BLaER1 treated with 17β-estradiol and CSF1 and Interleukin-3, amounts not matched to agents 10 nM and 100 nM (cell line): ENCODE results near the gene DDX20.
A peak's percentile ranks its signal among the peaks of the same experiment; 100 is the strongest.
"Not testable (repeated sequence)": the region's sequence is repeated elsewhere in the genome, so short reads cannot be mapped to it uniquely, and the experiment has no call there.

Experiments
- H3K27ac ChIP-seq, 11 experiments: shearing (Covaris generic); formaldehyde crosslinking; 2 replicates each; pipeline ENCODE4 v1.8.1; 2022
- H3K27me3 ChIP-seq, 11 experiments: shearing (Covaris generic); formaldehyde crosslinking; 2 replicates each; pipeline ENCODE4 v1.8.1; 2022
- H3K36me3 ChIP-seq, 11 experiments: shearing (Covaris generic); formaldehyde crosslinking; 2 replicates each; pipeline ENCODE4 v1.8.1; 2022
- H3K4me1 ChIP-seq, 10 experiments: shearing (Covaris generic); formaldehyde crosslinking; 2 replicates each; pipeline ENCODE4 v1.8.1; 2022
- H3K4me2 ChIP-seq, 11 experiments: shearing (Covaris generic); formaldehyde crosslinking; 2 replicates each; pipeline ENCODE4 v1.8.1; 2022
- H3K4me3 ChIP-seq, 10 experiments: shearing (Covaris generic); formaldehyde crosslinking; 2 replicates each; pipeline ENCODE4 v1.8.1; 2022
- H3K9ac ChIP-seq, 11 experiments: shearing (Covaris generic); formaldehyde crosslinking; 2 replicates each; pipeline ENCODE4 v1.8.1; 2022
- H3K9me3 ChIP-seq, 11 experiments: shearing (Covaris generic); formaldehyde crosslinking; replicated peaks in 1 of 11; 2 replicates each; pipeline ENCODE4 v1.8.1; 2022
- H4K20me1 ChIP-seq, 11 experiments: shearing (Covaris generic); formaldehyde crosslinking; 2 replicates each; pipeline ENCODE4 v1.8.1; 2022
- Cebpa-rat ChIP-seq, 11 experiments: shearing (Covaris generic); IDR thresholded peaks; 2 replicates each; pipeline ENCODE4 v1.8.1; 2022

Gene DDX20

DNA sequence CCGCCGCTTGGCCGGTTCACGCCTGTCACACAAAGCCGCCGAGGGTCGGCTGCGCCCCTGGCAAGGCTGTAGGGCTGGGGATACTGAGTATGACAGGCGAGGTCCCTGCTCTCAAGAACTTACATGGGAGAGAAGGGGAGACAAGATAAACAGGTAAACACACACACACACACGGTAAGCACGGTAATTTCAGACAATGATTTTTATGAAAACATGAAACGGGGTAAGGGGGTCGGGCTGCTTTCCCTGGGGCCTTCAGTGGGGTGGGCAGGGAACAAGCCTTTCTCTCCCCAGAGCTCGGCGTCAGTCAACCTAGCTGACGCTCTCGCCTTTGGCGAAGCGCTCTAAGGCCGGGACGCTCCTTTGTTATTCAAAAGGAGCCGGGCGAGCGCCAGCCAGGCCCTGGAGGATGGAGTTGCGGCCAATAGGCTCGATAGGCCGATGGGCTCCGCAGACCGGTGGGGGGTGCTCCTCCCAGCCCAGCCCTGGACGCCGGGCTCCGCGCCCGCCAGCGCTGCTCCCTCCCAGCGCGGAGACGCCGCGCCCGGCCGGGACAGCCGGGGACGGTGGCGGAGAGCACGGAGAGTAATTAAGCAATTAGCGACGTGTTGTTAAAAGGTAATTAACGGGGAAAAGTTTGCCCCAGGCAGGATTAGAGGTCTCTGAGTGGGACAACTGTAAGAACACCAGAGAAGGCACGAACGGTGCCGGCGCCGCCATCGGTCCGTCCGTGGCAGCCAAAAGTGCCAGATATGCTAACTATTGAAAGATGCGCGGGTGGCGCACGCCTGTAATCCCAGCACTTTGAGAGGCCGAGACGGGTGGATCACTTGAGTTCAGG lies 15.6 kb upstream of the DDX20 start:
- H3K4me1 ChIP-seq = peaks cover 42 to 71% (median 56%) of the 10 kb centered on the region in 10 experiments
- peak overlapping the region; percentile 91 to 99 (median 95) for H3K4me2 ChIP-seq
- H3K4me3 ChIP-seq = peak overlapping the region; percentile 57 to 73 (median 64)
- peaks cover 0 to 6% (median 0%) of the 10 kb centered on the region in 11 experiments; a peak in 1 of 22 replicates for H4K20me1 ChIP-seq
- H3K27me3 ChIP-seq = peaks cover 32 to 62% (median 43%) of the 10 kb centered on the region in 11 experiments
- peak overlapping the region in 6 of 11 experiments; percentile 65 to 84 (median 75); a peak in 7 of 22 replicates for H3K27ac ChIP-seq
- H3K36me3 ChIP-seq = no peaks in the 10 kb centered on the region
- peak overlapping the region; percentile 70 to 86 (median 78); a peak in 21 of 22 replicates for H3K9ac ChIP-seq
- no peaks in the 10 kb centered on the region for H3K9me3 ChIP-seq
- no peak for TF ChIP-seq Cebpa-rat (IDR thresholded peaks at IDR 0.05)

DNA sequence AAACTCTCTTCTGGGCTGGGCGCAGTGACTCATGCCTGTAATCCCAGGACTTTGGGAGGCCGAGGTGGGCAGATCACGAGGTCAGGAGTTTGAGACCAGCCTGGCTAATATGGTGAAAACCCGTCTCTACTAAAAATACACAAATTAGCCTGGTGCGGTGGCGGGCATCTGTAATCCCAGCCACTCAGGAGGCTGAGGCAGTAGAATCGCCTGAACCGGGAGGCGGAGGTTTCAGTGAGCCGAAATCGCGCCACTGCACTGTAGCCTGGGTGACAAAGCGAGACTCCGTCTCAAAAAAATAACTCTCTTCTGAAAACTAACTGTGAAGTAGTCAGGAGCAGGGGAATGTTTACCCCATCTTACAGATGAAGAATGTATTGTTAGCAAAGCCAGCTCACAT lies 13.4 kb upstream of the DDX20 start:
- H3K9ac ChIP-seq, H3K9me3 ChIP-seq, H4K20me1 ChIP-seq, H3K4me3 ChIP-seq, H3K36me3 ChIP-seq, H3K27ac ChIP-seq, H3K4me2 ChIP-seq: not testable (repeated sequence)
- H3K4me1 ChIP-seq = peaks cover 20 to 57% (median 37%) of the 10 kb centered on the region in 10 experiments
- H3K27me3 ChIP-seq = peaks cover 32 to 56% (median 43%) of the 10 kb centered on the region in 11 experiments

DNA sequence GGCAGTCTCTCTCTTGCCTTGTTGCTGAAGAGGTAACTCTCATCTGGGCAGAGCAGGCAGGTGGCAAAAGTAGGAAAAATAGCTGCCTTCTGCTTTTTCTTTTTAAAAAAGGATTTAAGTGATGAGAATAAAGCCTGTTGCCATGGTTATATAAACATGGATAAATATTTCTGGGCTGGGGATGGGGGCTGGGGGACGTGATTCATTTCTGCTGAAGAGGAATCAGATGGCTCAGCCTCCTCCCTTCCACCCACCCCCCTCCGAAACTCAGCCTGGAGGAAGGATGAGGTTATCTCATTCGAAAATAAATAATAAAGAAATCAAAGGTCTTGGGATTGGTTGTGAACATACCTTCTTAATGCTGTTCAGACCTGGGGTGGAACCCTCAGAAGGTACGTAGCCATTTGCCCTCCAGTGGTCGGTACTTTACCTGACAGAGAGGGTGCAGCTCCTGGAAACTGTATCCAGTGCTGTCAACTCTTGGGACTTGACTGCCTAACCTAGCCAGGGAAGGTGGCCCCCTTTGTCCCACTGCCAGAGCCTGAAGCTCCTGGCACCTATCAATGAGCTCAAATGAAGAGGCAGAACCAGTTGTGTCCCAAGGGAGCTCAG lies 12.7 kb upstream of the DDX20 start:
- H4K20me1 ChIP-seq = peaks cover 0 to 6% (median 0%) of the 10 kb centered on the region in 11 experiments; a peak in 1 of 22 replicates
- H3K9ac ChIP-seq = no peak overlapping the region
- H3K4me2 ChIP-seq = peak overlapping the region in 6 of 11 experiments; percentile 18 to 46 (median 34); a peak in 7 of 22 replicates
- H3K9me3 ChIP-seq = no peaks in the 10 kb centered on the region
- H3K4me1 ChIP-seq = peaks cover 14 to 57% (median 37%) of the 10 kb centered on the region in 10 experiments
- no peak overlapping the region for H3K4me3 ChIP-seq
- no peaks in the 10 kb centered on the region for H3K36me3 ChIP-seq
- H3K27ac ChIP-seq = no peak overlapping the region
- peaks cover 32 to 49% (median 43%) of the 10 kb centered on the region in 11 experiments for H3K27me3 ChIP-seq
- no peak for TF ChIP-seq Cebpa-rat (IDR thresholded peaks at IDR 0.05)

DNA sequence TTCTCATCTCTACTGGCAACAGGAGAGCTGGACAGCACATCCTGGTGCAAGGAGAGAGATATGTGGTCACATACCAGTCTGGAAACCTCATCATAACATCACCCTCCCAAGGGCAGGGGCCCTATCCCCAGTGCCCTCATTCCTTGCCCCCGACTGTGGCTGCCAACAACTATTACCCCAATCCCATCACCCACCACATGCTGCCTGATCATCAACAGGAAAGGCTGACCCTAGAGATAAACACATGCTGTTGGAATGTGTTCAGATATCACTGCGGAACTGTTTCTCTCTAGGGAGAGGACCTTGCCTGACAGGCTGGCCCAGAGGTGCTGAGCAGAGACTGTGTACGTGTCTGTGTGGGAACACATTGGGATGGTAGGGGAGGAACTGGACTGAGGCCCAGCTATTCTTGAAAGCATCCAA lies 12.0 kb upstream of the DDX20 start:
- peaks cover 0 to 6% (median 0%) of the 10 kb centered on the region in 11 experiments; a peak in 1 of 22 replicates for H4K20me1 ChIP-seq
- peaks cover 32 to 44% (median 40%) of the 10 kb centered on the region in 11 experiments for H3K27me3 ChIP-seq
- H3K4me1 ChIP-seq = peaks cover 16 to 57% (median 37%) of the 10 kb centered on the region in 10 experiments
- no peaks in the 10 kb centered on the region for H3K9me3 ChIP-seq
- H3K36me3 ChIP-seq = no peaks in the 10 kb centered on the region
- no peak overlapping the region for H3K27ac ChIP-seq
- H3K4me3 ChIP-seq = no peak overlapping the region
- H3K9ac ChIP-seq = no peak overlapping the region
- TF ChIP-seq Cebpa-rat (IDR thresholded peaks at IDR 0.05) = no peak
- H3K4me2 ChIP-seq = peak overlapping the region in 7 of 11 experiments; percentile 15 to 46 (median 34); a peak in 11 of 22 replicates

- H3K9me3 ChIP-seq = no peaks in the 10 kb centered on the region
- no peak overlapping the region for H3K27ac ChIP-seq
- no peaks in the 10 kb centered on the region for H4K20me1 ChIP-seq
- no peak overlapping the region for H3K9ac ChIP-seq
- H3K4me3 ChIP-seq = no peak overlapping the region
- H3K27me3 ChIP-seq = peaks cover 17 to 21% (median 19%) of the 10 kb centered on the region in 11 experiments
- peak overlapping the region in 2 of 11 experiments; percentile 1 to 14; a peak in 2 of 22 replicates for H3K4me2 ChIP-seq
- no peaks in the 10 kb centered on the region for H3K36me3 ChIP-seq
- H3K4me1 ChIP-seq = peaks cover 26 to 56% (median 38%) of the 10 kb centered on the region in 10 experiments
- TF ChIP-seq Cebpa-rat (IDR thresholded peaks at IDR 0.05) = no peak
Observed at GRCh38 chr1:111745675-111746613, 9.8 kb upstream of the DDX20 start.

DNA sequence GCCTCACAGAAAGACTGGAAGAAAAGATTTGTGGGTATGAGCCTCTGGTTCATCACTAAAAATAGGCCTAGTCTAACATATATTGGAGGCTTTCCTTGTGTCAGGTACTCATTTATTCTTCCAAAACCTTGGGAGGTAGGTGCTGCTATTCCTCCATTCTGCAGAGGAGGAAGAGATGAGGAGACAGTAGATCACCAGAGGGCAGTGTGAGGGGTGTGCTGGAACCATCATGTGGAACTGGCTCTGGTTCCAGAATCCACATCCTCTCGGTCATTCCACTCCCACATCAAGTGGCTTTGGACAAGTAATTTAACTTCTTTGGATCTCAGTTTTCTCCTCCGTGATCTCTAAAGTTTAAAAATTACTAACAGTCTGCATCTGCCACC lies 9.1 kb upstream of the DDX20 start:
- H3K9ac ChIP-seq = no peak overlapping the region
- TF ChIP-seq Cebpa-rat (IDR thresholded peaks at IDR 0.05) = no peak
- H3K4me3 ChIP-seq = no peak overlapping the region

GRCh38 chr1:111747282-111747734 lies 8.4 kb upstream of the DDX20 start:
- Histone ChIP-seq H4K20me1 (no peaks in the 10 kb centered on the region), H3K27me3 (peaks cover 3 to 7% (median 5%) of the 10 kb centered on the region in 11 experiments; a peak in 18 of 22 replicates), H3K4me2 (peak overlapping the region in 8 of 11 experiments; percentile 73 to 86 (median 78); a peak in 13 of 22 replicates), H3K4me1 (peaks cover 39 to 59% (median 52%) of the 10 kb centered on the region in 10 experiments), H3K27ac (0 out of 22 replicates have a peak overlapping the region, but pooled peaks of 1 of the 11 experiments have one; percentile 59), H3K36me3 (no peaks in the 10 kb centered on the region), H3K4me3 (no peak overlapping the region), H3K9ac (no peak overlapping the region), H3K9me3 (no peaks in the 10 kb centered on the region)
- no peak for TF ChIP-seq Cebpa-rat (IDR thresholded peaks at IDR 0.05)

More for the DNA sequence above, 9.1 kb upstream of the DDX20 start:
- Histone ChIP-seq H3K27ac (no peak overlapping the region), H3K4me1 (peaks cover 32 to 52% (median 45%) of the 10 kb centered on the region in 10 experiments), H3K9me3 (no peaks in the 10 kb centered on the region), H3K36me3 (no peaks in the 10 kb centered on the region), H3K4me2 (no peak overlapping the region), H3K27me3 (peaks cover 10 to 14% (median 12%) of the 10 kb centered on the region in 11 experiments), H4K20me1 (no peaks in the 10 kb centered on the region)

GRCh38 chr1:111747947-111748346 lies 7.8 kb upstream of the DDX20 start:
- H3K4me1 ChIP-seq = peaks cover 45 to 64% (median 56%) of the 10 kb centered on the region in 10 experiments
- H3K4me3 ChIP-seq = no peak overlapping the region
- no peaks in the 10 kb centered on the region for H4K20me1 ChIP-seq
- peak overlapping the region; percentile 58 to 86 (median 77) for H3K4me2 ChIP-seq
- H3K9ac ChIP-seq = peak overlapping the region in 5 of 11 experiments; percentile 35 to 60 (median 55); a peak in 5 of 22 replicates
- peaks cover 0 to 1% (median 0%) of the 10 kb centered on the region in 11 experiments; a peak in 2 of 22 replicates for H3K27me3 ChIP-seq
- TF ChIP-seq Cebpa-rat (IDR thresholded peaks at IDR 0.05) = no peak
- no peaks in the 10 kb centered on the region for H3K9me3 ChIP-seq
- H3K36me3 ChIP-seq = no peaks in the 10 kb centered on the region
- peak overlapping the region in 5 of 11 experiments; percentile 43 to 68 (median 63); a peak in 8 of 22 replicates for H3K27ac ChIP-seq
